ENCODE measurements around the gene SORBS2.

- no peak for TF ChIP-seq RFX5 (IDR thresholded peaks at IDR 0.05; ENCODE audit: borderline replicate concordance, low read depth, low read length)
- no peak for TF ChIP-seq CTCF (IDR thresholded peaks at IDR 0.05; ENCODE audit: control extremely low read depth in 1 of 3, insufficient read depth in 1 of 3, low read depth in 1 of 3, low read length in 3 of 3)
- no peak for TF ChIP-seq POLR2AphosphoS5 (IDR thresholded peaks at IDR 0.05; ENCODE audit: low read depth, low read length)
- peak; percentile 27 for TF ChIP-seq EZH2 (IDR thresholded peaks at IDR 0.05; ENCODE audit: low read depth, low read length, severe bottlenecking)
- no peak for TF ChIP-seq PHF8 (conservative IDR thresholded peaks at IDR 0.05; ENCODE audit: low read depth, low read length)
- no peak for TF ChIP-seq EGR1 (IDR thresholded peaks at IDR 0.05; ENCODE audit: borderline replicate concordance, low read depth, low read length)
- TF ChIP-seq, protein P1, sequence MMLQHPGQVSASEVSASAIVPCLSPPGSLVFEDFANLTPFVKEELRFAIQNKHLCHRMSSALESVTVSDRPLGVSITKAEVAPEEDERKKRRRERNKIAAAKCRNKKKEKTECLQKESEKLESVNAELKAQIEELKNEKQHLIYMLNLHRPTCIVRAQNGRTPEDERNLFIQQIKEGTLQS (IDR thresholded peaks at IDR 0.05; ENCODE audit: insufficient read depth, low read depth, low read length) = no peak
- TF ChIP-seq POLR2A (IDR thresholded peaks at IDR 0.05; ENCODE audit: control extremely low read depth in 1 of 2, low read depth in 2 of 2, low read length in 2 of 2) = no peak
- 0 out of 2 replicates have a peak, but pooled peaks have one; percentile 17 for TF ChIP-seq TAF1 (IDR thresholded peaks at IDR 0.05; ENCODE audit: low read depth, low read length)
- 0 out of 2 replicates have a peak, but pooled peaks have one; percentile 15 for TF ChIP-seq CEBPB (IDR thresholded peaks at IDR 0.05; ENCODE audit: low read depth, low read length)
Measured at GRCh38 chr4:185587427-185588161, 224.4 kb downstream of the SORBS2 start.
